ENCODE results near the gene TCF20.
A peak's percentile ranks its signal among the peaks of the same experiment; 100 is the strongest.

Gene TCF20

DNA sequence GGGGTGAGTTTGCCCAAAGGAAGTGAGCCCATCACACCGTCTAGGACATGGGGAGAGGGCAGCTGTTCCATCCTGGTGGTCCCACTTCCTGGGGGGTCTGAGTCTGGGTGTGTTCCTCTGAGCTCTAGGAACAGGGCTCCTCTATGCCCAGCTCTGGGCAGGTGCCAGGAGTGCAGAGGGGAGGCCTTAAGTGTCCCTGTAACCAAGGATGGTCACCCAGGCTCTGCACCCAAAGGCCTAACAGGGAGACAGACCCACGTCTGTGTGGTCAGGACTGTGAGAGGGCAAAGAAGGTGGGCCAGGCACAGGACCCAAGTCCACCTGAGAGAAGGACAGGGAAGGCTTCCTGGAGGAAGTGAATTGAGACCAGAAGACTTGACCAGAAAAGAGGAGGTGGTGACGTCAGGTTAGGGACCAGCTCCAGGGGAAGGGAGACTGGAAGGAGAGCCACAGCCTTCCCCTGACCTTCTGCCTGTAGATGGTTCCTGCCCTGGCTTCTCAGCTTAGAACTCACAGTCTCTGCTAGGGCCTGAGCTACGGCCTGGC, 11.3 kb upstream of the TCF20 start:
- DNase-seq: no peak

- no peak for DNase-seq
These were observed 10.8 kb upstream of the TCF20 start for GRCh38 chr22:42281284-42281683.

GRCh38 chr22:42280836-42281235, 10.4 kb upstream of the TCF20 start:
- DNase-seq: no peak

DNA sequence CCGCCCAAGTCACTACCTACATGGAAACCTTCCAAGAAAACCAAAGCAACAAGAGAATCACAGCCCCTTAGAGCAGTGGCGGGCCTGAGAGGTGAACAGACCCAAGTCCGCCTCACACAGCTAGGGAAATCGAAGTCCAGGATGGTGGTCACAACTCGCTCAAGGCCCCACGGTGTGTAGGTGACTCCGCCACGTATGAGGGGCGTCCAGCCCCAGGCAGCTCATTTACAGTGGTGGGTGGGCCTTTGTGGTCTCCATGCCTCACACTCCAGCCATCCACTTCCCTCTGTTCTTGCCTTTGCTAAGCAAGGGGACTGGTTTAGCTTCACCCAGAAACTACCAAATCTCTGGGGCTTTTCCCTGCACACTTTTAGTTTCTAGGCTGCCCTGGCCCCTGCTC, 9.7 kb upstream of the TCF20 start:
- no peak for DNase-seq

- no peak for DNase-seq
These were observed 9.1 kb upstream of the TCF20 start for GRCh38 chr22:42279425-42280020.

DNA sequence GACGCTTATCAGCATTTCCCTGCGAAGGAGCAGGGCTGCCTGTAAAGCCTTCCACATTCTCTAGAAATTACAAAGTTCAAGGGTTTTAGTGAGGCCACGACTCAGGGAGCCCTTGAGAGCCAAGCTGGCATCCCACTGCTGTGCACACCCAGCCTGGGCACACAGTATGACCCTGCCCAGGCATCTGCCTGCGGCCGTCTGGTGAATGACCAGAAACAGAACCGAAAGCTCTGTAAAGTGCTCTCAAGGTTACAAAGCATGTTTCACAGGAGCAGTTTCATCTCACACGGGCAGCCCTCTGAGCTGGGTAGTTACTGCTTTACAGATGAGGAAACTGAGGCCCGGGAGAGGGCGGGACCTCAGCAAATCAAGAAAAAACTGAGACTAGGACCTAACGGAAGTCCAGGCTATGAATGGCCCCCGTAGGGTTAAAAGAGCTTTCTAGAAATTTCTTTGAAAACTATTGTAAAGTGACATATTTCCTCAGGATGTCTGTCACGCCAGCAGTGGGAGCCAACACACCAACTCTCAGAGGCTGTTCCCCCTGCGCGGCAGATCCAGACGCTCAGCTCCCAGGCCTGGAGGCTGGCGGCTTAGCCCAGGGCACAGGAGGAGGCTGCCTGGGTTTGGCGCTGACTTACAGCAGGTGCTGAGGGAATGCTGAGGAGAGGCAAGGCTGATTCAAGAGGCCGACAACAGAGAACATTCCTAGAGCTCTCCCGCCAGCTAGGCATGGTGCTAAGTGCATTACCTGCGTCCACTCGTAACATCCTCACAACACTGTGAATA, 7.7 kb upstream of the TCF20 start:
- DNase-seq: no peak

GRCh38 chr22:42277232-42277753, 6.8 kb upstream of the TCF20 start:
- no peak for DNase-seq

- DNase-seq: no peak
These were observed 5.5 kb upstream of the TCF20 start for GRCh38 chr22:42275970-42276369.

DNA sequence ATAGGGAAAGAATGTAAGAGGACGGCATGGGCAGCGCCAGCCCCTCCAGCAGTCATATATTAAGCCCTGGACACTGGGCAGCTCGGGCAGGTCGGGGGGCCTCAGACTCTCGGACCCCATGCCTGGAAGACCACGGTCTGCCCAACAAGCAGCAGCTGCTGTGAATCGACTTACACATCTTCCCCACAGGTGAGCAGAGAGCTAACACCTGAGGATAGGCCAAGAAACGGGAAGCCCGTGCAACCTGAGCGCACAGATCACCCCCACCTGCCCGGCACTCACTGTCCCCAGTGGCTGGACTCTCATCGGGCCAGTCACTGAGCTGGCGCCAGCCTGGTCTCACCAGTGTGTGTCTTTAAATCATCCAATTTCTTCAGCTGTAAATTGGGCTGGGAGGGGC, 4.7 kb upstream of the TCF20 start:
- DNase-seq: no peak

GRCh38 chr22:42273855-42274451, 3.5 kb upstream of the TCF20 start:
- no peak for DNase-seq

DNA sequence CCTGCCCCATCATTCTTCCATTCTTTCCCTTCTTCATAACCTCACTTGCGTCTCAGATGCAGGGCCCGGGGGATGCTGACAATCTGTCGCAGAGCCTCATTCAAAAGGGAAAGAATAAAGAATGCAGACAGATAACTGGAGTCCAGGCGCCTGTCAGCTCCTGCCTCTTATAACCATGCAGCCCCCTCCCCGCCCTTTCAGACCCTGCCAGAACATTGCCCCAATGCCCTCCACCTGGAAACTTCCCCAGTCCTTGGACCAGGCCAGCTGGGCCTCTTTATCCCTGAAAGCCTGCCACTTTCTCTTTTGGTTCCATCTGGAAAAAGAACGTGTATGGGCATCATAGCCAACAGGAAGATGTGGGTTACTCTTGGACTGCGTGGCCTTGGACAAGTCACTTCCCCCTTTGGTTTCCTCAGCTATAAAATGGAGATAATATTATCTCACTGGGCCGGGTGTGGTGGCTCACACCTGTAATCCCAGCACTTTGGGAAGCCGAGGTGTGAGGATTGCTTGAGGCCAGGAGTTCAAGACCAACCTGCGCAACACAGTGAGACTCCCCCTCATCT, 2.1 kb upstream of the TCF20 start:
- no peak for DNase-seq

DNA sequence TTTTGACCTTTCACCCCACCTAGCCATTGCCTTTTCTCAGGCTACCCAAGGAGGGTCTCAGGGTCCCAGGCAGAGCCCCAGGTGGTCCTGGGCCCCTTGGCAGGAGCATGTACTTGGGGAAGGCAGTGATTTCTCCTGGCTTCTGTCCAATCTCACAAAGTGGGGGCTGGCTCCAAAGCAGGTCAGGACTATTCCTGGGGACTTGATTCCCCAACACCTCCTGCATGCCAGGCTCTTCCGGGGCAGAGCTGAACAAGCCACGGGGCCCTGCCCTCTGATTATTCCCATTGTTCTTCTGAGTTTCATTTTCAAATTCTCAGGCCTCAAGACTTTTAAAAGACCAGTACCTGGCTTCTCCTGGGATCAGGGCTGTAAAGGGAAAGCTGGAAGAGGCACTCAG, 1.5 kb upstream of the TCF20 start:
- DNase-seq: no peak

DNA sequence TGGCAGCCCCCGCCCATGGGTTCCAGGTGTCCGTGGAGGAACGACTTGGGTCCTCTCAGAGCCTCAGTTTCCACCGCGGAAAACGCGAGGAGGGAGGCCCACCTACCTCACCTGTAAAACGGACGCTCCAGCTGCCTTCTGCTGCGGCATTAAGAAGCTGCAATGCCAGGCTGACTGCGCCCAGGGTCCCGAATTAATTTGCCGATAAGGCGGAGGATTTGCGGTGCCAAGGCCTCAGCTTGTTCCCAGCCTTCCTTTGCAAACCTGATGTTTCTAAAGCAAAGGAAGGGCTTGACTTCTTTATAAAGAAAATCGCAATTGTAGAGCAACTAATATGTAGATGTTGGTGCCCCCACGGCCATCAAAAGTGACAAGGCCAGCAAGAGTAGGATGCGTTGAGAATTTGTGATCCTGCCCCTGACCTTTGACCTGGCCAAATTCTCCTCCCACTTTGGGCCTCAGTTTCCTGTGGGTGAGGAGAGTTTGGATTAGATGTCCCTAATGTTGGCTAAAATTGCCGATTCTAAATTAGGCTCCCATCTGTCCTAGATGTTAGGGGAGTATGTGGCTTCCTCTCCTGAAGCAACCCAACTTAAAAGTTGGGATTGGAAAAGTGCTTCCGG, 849 bp upstream of the TCF20 start:
- no peak for DNase-seq

- no peak for DNase-seq
These were observed 310 bp downstream of the TCF20 start for GRCh38 chr22:42270176-42270509.

DNA sequence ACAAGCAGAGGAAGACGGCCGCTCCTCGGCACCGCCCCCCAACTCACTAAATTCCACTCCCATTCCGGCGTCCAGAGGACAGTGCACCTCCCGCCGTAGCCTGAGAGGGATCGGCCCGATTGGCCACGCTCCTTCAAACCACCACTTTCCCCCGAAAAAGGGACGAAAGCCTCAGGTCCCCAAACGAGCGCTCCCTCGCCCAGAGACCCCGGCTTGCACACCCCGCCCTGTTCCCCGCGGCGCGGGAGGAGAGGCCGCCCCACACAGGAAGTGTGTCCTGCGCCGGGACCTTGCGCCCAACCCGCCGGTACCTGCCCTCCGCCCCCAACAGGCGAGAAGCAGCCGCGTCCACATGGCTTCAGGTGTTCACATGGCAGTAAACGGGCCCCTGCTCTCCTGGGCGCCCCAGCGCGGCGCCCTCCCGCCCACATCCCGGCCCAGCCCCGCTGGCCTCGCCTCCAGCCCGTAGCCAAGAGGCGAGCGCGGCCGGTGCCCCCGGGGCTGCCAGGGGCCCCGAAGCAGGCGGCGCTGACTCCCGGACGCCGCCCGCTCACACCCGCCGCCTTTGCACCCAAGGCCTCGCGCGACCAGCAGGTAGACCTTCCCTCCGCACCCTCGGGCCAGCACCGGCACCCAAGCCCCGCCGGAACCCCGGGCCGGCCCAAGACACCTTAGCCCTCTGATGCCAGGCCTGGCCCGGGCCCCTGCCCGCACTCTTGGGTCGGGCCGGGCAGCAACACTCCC, 849 bp downstream of the TCF20 start:
- DNase-seq: peak; percentile 56

DNA sequence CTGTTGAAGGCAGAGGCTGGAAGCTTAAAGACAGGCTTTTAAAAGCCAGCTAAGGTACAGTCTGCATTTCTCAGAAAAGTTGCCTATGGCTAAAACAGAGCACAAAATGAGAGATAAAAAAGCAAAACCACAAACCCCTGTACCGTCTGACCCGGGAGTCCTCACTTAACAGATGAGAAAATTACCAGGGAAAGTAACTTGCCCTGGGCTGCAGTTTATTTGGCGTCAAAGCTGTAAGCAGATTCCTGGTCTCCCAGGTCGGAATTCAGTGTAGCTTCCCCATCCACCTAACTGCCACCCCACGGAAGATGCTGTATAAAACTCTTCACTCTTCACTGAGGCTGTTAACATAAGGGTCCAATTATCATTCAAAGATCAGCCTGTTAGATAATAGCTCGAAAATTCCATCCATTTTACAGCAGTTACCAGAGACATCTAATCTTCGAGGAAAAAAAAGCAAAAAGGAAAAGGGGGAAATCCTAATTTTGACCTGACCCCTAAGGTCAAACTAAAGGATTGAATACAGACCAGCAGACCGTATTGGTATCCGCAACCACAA, 1.5 kb downstream of the TCF20 start:
- no peak for DNase-seq

- DNase-seq: no peak
These were observed 5.1 kb downstream of the TCF20 start for GRCh38 chr22:42265321-42265720.

DNA sequence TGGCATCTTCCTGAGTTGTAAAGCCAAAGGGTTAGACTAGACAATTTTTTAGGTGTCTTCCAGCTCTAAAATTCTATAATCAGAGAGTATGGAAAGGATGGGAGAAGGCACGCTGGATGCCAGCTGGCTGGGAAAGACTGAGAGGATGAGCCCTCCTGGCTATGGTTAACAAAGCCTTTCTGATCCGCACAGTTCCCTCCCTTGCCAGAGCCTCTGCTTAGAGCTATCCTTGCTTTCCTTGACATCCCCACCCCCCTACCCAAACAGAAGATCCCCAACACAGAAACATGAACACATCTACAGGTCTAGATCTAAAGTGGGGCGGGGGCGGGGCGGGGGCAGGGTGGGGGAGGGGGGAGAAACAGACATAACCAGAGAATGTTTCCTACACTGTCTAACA, 6.5 kb downstream of the TCF20 start:
- DNase-seq: no peak

DNA sequence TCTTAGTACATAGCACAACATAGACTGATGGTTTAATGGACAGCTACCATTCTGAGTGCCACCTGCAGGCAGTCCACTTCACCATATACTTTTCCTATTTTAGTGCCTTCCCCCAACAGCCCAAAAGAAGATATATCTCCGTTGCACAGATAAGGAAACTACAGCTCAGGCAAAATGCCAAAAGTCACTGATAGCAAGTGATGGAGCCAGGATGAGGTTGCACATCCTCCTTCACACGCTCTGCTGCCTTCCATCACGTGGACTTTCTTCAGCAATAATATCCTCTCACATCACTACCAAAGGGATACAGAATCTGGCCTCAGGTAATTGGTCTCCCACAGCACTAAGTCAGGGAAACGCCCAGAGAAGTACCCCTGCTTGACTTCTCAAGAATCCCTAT, 7.5 kb downstream of the TCF20 start:
- DNase-seq: no peak

- DNase-seq: no peak
These were observed 9.2 kb downstream of the TCF20 start for GRCh38 chr22:42261296-42261695.

DNA sequence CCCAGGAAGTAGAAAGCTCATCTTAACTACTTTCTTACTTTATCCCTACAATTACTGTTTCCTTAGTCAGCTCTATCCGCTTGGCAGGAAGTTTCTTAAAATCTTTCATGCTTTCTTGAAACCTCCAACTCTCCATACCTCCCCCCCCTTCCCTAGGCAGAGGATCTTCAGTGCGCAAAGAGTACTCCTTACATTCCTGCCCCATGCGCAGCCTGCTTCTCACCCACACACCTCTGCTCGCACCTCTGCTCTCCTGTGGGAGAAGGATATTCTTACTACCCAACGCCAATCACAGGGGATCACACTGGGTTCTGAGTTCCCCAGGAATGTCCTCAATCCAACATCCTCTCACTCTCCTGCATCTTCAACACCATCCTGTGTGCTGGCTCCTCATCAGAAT, 12.3 kb downstream of the TCF20 start:
- no peak for DNase-seq

DNA sequence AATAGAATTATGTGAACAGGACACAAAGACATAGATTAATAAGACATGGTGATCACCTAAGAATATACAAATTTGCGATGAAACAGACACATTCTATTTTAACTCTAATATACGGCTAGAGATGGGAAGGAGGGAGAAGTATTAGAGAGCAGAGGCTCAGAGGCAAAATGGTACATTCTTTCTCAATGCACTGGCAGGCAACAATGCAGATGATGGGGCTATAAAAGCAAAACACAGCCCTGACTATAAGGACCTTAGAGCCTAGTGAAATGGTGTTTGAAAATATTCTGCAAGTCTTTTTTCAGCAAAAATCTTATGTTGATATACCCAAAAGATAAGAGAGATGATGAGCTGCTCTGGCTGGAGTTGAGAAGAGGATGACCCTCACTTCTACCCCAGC, 13.1 kb downstream of the TCF20 start:
- no peak for DNase-seq

All from effector CD8-positive, alpha-beta T cell (primary cell).